Testis (tissue), 2 donors: ENCODE results near the gene GABBR2.

Experiments
- CTCF ChIP-seq, 3 experiments: fragments of 450-650 bp in 2 of 3; fragments of 200-600 bp in 1 of 3; sonication (generic) in 1 of 3; IDR thresholded peaks; one replicate each; pipeline ENCODE4 v1.5.1; 2016 to 2019; ENCODE audit warnings: antibody characterized with exemption in 3 of 3, mild to moderate bottlenecking in 2 of 3, moderate library complexity in 1 of 3
- POLR2A ChIP-seq: fragments of 450-650 bp; IDR thresholded peaks from one replicate; pipeline ENCODE4 v1.6.1; 2017; ENCODE audit warnings: antibody characterized with exemption, mild to moderate bottlenecking, moderate library complexity

GRCh38 chr9:98611319-98611718 is 97.4 kb downstream of the GABBR2 start:
- TF ChIP-seq CTCF (IDR thresholded peaks at IDR 0.05) (no peak), POLR2A (no peak)
